ENCODE measurements around the gene KCNJ5.

DNA sequence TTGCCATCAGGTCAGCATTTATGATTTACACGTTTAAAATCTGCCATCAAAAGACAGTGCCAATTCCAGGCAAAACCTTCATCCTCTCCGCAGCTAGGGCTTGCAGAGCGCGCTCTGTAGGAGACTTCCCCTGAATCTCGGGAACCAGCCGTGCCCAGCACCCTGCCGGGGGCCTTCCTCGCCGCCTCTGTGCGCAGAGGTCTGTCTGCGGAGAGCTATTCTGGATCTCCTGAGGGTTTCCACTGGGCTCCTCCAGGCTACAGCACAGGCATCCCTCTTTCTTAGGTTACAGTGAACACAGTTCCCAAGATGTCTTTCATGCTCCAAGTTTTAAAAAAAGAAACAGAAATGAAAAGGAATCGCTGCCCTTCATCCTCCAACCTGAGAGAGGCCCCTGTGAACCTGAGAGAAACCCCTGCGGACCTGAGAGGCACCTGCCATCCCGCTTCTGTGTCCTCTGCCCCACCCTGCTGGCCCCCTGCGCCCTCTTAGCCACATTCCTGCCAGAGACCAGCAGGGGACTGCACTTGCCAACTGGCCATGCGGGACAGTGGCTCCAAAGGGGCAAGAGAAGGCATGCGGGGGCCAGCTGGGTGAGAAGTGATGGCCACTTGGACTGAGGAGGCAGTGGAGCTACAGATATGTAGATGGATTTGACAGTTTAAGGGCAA lies 35.4 kb downstream of the KCNJ5 start:
- TF ChIP-seq CTCF (IDR thresholded peaks at IDR 0.05) (no peak), POLR2A (IDR thresholded peaks at IDR 0.05) (no peak)
